Esophagus squamous epithelium (tissue), 4 donors: ENCODE data around the gene DNAJC2.

ENCODE experiments used
- POLR2A ChIP-seq, 4 donors: fragments of 450-650 bp; IDR thresholded peaks; one replicate each; pipeline ENCODE4 v1.6.1; 2017; ENCODE audit warnings: antibody characterized with exemption in 4 of 4, mild to moderate bottlenecking in 4 of 4, moderate library complexity in 3 of 4
- TF ChIP-seq, protein P1 (sequence below), 6 experiments: fragments of 450-650 bp in 4 of 6; fragments of 200-600 bp in 2 of 6; sonication (generic) in 2 of 6; IDR thresholded peaks; one replicate each; pipeline ENCODE4 v1.5.1; 2016 to 2019; ENCODE audit warnings: antibody characterized with exemption in 6 of 6, mild to moderate bottlenecking in 4 of 6, moderate library complexity in 4 of 6

DNA sequence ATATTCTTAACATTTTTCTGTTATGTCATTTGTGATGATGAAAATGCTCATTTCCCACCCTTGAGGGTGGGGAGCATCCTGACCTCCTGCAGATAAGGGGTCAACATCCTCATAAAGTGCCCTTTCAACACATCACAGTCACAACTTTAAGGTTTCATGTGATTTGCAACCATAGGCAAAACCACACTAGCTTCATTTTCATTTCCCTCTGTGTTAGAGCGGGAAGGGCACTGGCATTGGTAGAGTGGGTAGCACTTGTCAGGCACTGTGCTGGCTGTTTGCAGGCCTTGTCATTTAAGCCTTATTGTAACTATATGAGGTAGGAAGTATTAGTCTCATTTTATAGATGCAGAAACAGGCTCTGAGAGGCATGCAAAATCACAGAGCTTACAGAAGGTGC, 42.7 kb upstream of the DNAJC2 start:
- TF ChIP-seq, protein P1, sequence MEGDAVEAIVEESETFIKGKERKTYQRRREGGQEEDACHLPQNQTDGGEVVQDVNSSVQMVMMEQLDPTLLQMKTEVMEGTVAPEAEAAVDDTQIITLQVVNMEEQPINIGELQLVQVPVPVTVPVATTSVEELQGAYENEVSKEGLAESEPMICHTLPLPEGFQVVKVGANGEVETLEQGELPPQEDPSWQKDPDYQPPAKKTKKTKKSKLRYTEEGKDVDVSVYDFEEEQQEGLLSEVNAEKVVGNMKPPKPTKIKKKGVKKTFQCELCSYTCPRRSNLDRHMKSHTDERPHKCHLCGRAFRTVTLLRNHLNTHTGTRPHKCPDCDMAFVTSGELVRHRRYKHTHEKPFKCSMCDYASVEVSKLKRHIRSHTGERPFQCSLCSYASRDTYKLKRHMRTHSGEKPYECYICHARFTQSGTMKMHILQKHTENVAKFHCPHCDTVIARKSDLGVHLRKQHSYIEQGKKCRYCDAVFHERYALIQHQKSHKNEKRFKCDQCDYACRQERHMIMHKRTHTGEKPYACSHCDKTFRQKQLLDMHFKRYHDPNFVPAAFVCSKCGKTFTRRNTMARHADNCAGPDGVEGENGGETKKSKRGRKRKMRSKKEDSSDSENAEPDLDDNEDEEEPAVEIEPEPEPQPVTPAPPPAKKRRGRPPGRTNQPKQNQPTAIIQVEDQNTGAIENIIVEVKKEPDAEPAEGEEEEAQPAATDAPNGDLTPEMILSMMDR (IDR thresholded peaks at IDR 0.05): no peak
- TF ChIP-seq POLR2A (IDR thresholded peaks at IDR 0.05): no peak
